Fibroblast of the aortic adventitia (primary cell): ENCODE measurements around the gene CNTNAP5. TPM values are rescaled to one million over a fixed set of nuclear protein-coding genes. Genes with fewer than 3 reads are reported as not detected.

ENCODE experiments used
- DNase-seq: peaks from one replicate; pipeline ENCODE4 v3.0.0-alpha.2; 2010; ENCODE audit warnings: low read depth
- H3K4me3 ChIP-seq: 2 replicates; pipeline ENCODE4 v1.5.1; 2011; ENCODE audit warnings: low read depth, mild to moderate bottlenecking, control low read depth, low read length, moderate library complexity
- CTCF ChIP-seq: IDR thresholded peaks from 2 replicates; pipeline ENCODE4 v1.5.1; 2011; ENCODE audit warnings: mild to moderate bottlenecking, low read length, control low read depth, inconsistent platforms; ENCODE audit not compliant: insufficient read depth
- total RNA-seq: library from RNA; depleted of rRNA; stranded (reverse); fragments of >200 nt; gene quantifications from 2 replicates; pipeline ENCODE4 v1.2.3, GENCODE V29; 2012; ENCODE audit warnings: low replicate concordance

The CNTNAP5 gene
- total RNA-seq, 1 donor: under 0.01 TPM

- no peak overlapping the region for H3K4me3 ChIP-seq
- no peak for DNase-seq
- TF ChIP-seq CTCF: no peak
Measured at GRCh38 chr2:124485659-124486058, 460.6 kb downstream of the CNTNAP5 start.

GRCh38 chr2:124489686-124490085, 464.6 kb downstream of the CNTNAP5 start:
- no peak overlapping the region for H3K4me3 ChIP-seq
- no peak for DNase-seq
- TF ChIP-seq CTCF: no peak

GRCh38 chr2:124501575-124502152, 476.6 kb downstream of the CNTNAP5 start:
- H3K4me3 ChIP-seq: no peak overlapping the region
- DNase-seq: no peak
- TF ChIP-seq CTCF: no peak

GRCh38 chr2:124514236-124514635, 489.1 kb downstream of the CNTNAP5 start:
- no peak for TF ChIP-seq CTCF
- no peak for DNase-seq
- H3K4me3 ChIP-seq: no peak overlapping the region

- no peak for DNase-seq
- H3K4me3 ChIP-seq: no peak overlapping the region
- TF ChIP-seq CTCF: no peak
Measured at GRCh38 chr2:124520953-124521352, 495.9 kb downstream of the CNTNAP5 start.

- no peak for TF ChIP-seq CTCF
- no peak overlapping the region for H3K4me3 ChIP-seq
- no peak for DNase-seq
Measured at GRCh38 chr2:124523096-124523495, 498.0 kb downstream of the CNTNAP5 start.
